PFSK-1 (cell line): Measurements from ENCODE around the gene UBE3B.

Experiments used
- FOXP2 ChIP-seq: optimal IDR thresholded peaks from 2 replicates; pipeline ENCODE3; 2011; ENCODE audit warnings: borderline replicate concordance, control low read depth, inconsistent platforms; ENCODE audit not compliant: insufficient read depth; ENCODE audit errors: extremely low read length, extremely low read depth
- POLR2AphosphoS5 ChIP-seq: IDR thresholded peaks from 2 replicates; pipeline ENCODE4 v1.6.1; 2012; ENCODE audit warnings: low read depth, mild to moderate bottlenecking, control low read depth, low read length, moderate library complexity
- SIN3A ChIP-seq: IDR thresholded peaks from 2 replicates; pipeline ENCODE4 v1.6.1; 2012; ENCODE audit warnings: mild to moderate bottlenecking, low read length, moderate library complexity, borderline replicate concordance; ENCODE audit not compliant: insufficient read depth
- TAF1 ChIP-seq: IDR thresholded peaks from 2 replicates; pipeline ENCODE4 v1.6.1; 2012; ENCODE audit warnings: low read length, control low read depth, borderline replicate concordance; ENCODE audit not compliant: insufficient read depth
- TF ChIP-seq, protein P1 (sequence below), 2 experiments: IDR thresholded peaks; 2 replicates each; pipeline versions ENCODE4 v1.6.1 to v1.8.0; 2011 to 2012; ENCODE audit warnings: low read depth in 2 of 2, low read length in 2 of 2, control low read depth in 1 of 2, inconsistent platforms in 1 of 2, mild to moderate bottlenecking in 1 of 2, moderate library complexity in 1 of 2; ENCODE audit not compliant: insufficient read depth in 1 of 2

The UBE3B gene

GRCh38 chr12:109548258-109548657 lies 70.8 kb downstream of the UBE3B start:
- TF ChIP-seq POLR2AphosphoS5 = no peak
- TF ChIP-seq, protein P1, sequence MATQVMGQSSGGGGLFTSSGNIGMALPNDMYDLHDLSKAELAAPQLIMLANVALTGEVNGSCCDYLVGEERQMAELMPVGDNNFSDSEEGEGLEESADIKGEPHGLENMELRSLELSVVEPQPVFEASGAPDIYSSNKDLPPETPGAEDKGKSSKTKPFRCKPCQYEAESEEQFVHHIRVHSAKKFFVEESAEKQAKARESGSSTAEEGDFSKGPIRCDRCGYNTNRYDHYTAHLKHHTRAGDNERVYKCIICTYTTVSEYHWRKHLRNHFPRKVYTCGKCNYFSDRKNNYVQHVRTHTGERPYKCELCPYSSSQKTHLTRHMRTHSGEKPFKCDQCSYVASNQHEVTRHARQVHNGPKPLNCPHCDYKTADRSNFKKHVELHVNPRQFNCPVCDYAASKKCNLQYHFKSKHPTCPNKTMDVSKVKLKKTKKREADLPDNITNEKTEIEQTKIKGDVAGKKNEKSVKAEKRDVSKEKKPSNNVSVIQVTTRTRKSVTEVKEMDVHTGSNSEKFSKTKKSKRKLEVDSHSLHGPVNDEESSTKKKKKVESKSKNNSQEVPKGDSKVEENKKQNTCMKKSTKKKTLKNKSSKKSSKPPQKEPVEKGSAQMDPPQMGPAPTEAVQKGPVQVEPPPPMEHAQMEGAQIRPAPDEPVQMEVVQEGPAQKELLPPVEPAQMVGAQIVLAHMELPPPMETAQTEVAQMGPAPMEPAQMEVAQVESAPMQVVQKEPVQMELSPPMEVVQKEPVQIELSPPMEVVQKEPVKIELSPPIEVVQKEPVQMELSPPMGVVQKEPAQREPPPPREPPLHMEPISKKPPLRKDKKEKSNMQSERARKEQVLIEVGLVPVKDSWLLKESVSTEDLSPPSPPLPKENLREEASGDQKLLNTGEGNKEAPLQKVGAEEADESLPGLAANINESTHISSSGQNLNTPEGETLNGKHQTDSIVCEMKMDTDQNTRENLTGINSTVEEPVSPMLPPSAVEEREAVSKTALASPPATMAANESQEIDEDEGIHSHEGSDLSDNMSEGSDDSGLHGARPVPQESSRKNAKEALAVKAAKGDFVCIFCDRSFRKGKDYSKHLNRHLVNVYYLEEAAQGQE (IDR thresholded peaks at IDR 0.05; ENCODE audit: insufficient read depth in 1 of 2, low read depth in 2 of 2, low read length in 2 of 2) = no peak
- no peak for TF ChIP-seq TAF1
- no peak for TF ChIP-seq SIN3A
- no peak for TF ChIP-seq FOXP2

DNA sequence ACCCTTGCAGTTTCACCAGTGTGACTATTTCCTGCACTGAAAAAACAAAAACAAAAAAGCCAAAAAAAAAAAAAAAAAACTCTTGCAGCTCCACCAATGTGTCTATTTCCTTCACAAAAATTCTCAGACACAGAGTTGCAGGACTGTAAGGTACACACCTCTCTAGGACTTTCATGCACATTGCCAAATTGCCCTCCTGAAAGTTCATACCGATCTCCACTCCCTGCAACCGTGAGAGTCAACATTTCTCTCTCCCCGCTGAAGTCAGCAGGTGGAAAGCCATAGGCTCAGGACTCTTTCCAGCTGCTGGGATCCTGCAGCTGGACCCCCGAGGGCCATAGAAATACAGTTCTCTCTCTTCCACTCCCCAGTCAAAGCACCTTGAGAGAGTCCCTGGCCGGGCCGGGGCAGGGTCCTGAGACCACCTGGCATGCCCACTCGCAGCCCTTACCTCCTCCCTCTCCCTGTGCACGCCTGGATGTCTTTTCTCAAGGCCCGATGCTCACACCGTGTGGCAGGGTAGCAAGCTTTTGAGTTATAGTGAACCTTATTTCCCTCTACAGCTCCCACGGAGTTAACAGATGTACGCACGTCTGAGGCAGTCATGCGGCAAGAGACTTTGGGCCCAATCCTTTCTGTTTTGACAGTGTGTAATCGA lies 72.3 kb downstream of the UBE3B start:
- no peak for TF ChIP-seq TAF1
- no peak for TF ChIP-seq POLR2AphosphoS5
- no peak for TF ChIP-seq SIN3A
- TF ChIP-seq, protein P1 (IDR thresholded peaks at IDR 0.05; ENCODE audit: insufficient read depth in 1 of 2, low read depth in 2 of 2, low read length in 2 of 2) = no peak
- no peak for TF ChIP-seq FOXP2

- TF ChIP-seq TAF1 (no peak), SIN3A (no peak), POLR2AphosphoS5 (no peak), FOXP2 (no peak)
- TF ChIP-seq, protein P1 (IDR thresholded peaks at IDR 0.05; ENCODE audit: insufficient read depth in 1 of 2, low read depth in 2 of 2, low read length in 2 of 2) = no peak
Measured at GRCh38 chr12:109550281-109550680, 72.8 kb downstream of the UBE3B start.

GRCh38 chr12:109551108-109551507 lies 73.7 kb downstream of the UBE3B start:
- TF ChIP-seq FOXP2 = no peak
- no peak for TF ChIP-seq SIN3A
- TF ChIP-seq TAF1 = no peak
- TF ChIP-seq POLR2AphosphoS5 = no peak

DNA sequence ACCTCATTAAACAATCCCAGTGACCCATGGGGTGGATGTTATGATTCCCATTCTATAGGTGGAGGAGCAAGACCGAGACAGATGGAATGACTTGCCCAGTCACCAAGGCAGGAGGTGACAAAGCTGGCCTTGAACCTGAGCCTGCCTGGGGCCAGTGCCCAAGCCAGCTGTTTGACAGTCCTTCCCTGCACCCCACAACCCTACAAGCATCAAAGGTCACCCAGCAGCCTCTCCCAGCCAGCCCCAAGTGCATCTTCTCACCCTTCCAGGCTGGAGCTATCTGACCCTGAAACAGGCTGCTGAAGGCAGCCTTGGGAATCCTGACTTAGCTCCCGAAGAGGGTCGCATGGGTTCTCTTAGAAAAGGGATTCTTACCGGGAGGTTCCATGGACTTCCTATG lies 75.5 kb downstream of the UBE3B start:
- TF ChIP-seq, protein P1 (IDR thresholded peaks at IDR 0.05; ENCODE audit: insufficient read depth in 1 of 2, low read depth in 2 of 2, low read length in 2 of 2) = no peak
- TF ChIP-seq TAF1 = no peak
- no peak for TF ChIP-seq POLR2AphosphoS5
- no peak for TF ChIP-seq SIN3A
- no peak for TF ChIP-seq FOXP2
